ENCODE data around the gene MPST. TPM values are rescaled to one million over a fixed set of nuclear protein-coding genes. Genes with fewer than 3 reads are reported as not detected.

Gene MPST
- total RNA-seq, 1 experiment from 2014 or later = 31.4 TPM

GRCh38 chr22:37044634-37045625, 25.4 kb downstream of the MPST start:
- TF ChIP-seq TCF7L2 (IDR thresholded peaks at IDR 0.05; ENCODE audit: low read depth, low read length) = no peak
- TF ChIP-seq CTCF (IDR thresholded peaks at IDR 0.05) = no peak
- TF ChIP-seq REST (IDR thresholded peaks at IDR 0.05; ENCODE audit: insufficient read depth in 1 of 2, low read depth in 2 of 2, low read length in 1 of 2) = no peak
- TF ChIP-seq SIN3A (IDR thresholded peaks at IDR 0.05; ENCODE audit: borderline replicate concordance, insufficient read depth, low read depth, low read length) = no peak
- TF ChIP-seq POLR2AphosphoS5 (IDR thresholded peaks at IDR 0.05; ENCODE audit: low read depth, low read length) = no peak
- H3K36me3 ChIP-seq (ENCODE audit: control insufficient read depth, insufficient read depth, low read length) = no peaks in the 10 kb centered on the region
- POLR2A ChIA-PET = interaction anchor here (0.6 kb wide), 1 partner anchor 78 kb away, joined by 3 read pairs; no protein-coding TSS in a partner anchor
- in situ Hi-C loops (cut with HindIII; ENCODE audit: low pct_unique_long_range_greater_than_20kb, low sequenced_read_pairs) = no loop called here
- intact Hi-C loops (cut with micrococcal nuclease; ENCODE audit: unreplicated experiment) = no loop called here
- H3K4me3 ChIP-seq (ENCODE audit: low read depth in 2 of 2, low read length in 2 of 2) = no peak overlapping the region
- no peak for ATAC-seq
- H3K27ac ChIP-seq (ENCODE audit: low read length) = no peak overlapping the region
- no peak for DNase-seq (ENCODE audit: low read depth, low spot score)
- no peaks in the 10 kb centered on the region for H3K4me1 ChIP-seq (ENCODE audit: control insufficient read depth, insufficient read depth, low read length)
- CTCF ChIA-PET = interaction anchor here (0.5 to 0.6 kb wide), 2 partner anchors 65 to 517 kb away, joined by 4 to 10 read pairs; no protein-coding TSS in a partner anchor
- BruUV-seq (replicated peaks) = no TSS peak
- no peaks in the 10 kb centered on the region for H3K9me3 ChIP-seq (ENCODE audit: control insufficient read depth, insufficient read depth, low read depth, low read length)
- H3K27me3 ChIP-seq (ENCODE audit: control insufficient read depth, insufficient read depth, low read length) = no peaks in the 10 kb centered on the region

GRCh38 chr22:37045958-37046357, 26.4 kb downstream of the MPST start:
- no peaks in the 10 kb centered on the region for H3K27me3 ChIP-seq (ENCODE audit: control insufficient read depth, insufficient read depth, low read length)
- H3K27ac ChIP-seq (ENCODE audit: low read length) = no peak overlapping the region
- H3K9me3 ChIP-seq (ENCODE audit: control insufficient read depth, insufficient read depth, low read depth, low read length) = no peaks in the 10 kb centered on the region
- DNase-seq (ENCODE audit: low read depth, low spot score) = no peak
- POLR2A ChIA-PET = no interaction called here
- TF ChIP-seq TCF7L2 (IDR thresholded peaks at IDR 0.05; ENCODE audit: low read depth, low read length) (no peak), CTCF (IDR thresholded peaks at IDR 0.05) (peak; percentile 62; the same call in 1 of the 2 replicates), SIN3A (IDR thresholded peaks at IDR 0.05; ENCODE audit: borderline replicate concordance, insufficient read depth, low read depth, low read length) (no peak)
- BruUV-seq (replicated peaks) = no TSS peak
- CTCF ChIA-PET = interaction anchor here (0.5 kb wide), 1 partner anchor 141 kb away, joined by 4 read pairs; no protein-coding TSS in a partner anchor
- H3K36me3 ChIP-seq (ENCODE audit: control insufficient read depth, insufficient read depth, low read length) = no peaks in the 10 kb centered on the region
- no peak for ATAC-seq
- in situ Hi-C loops (cut with HindIII; ENCODE audit: low pct_unique_long_range_greater_than_20kb, low sequenced_read_pairs) (no loop called here), intact Hi-C loops (cut with micrococcal nuclease; ENCODE audit: unreplicated experiment) (no loop called here)
- no peaks in the 10 kb centered on the region for H3K4me1 ChIP-seq (ENCODE audit: control insufficient read depth, insufficient read depth, low read length)
- no peak overlapping the region for H3K4me3 ChIP-seq (ENCODE audit: low read depth in 2 of 2, low read length in 2 of 2)

Data from Panc1 (cell line).